ENCODE data around the gene HPSE2. TPM values are rescaled to one million over a fixed set of nuclear protein-coding genes. Genes with fewer than 3 reads are reported as not detected.

Gene HPSE2
- total and polyA plus RNA-seq, 2 of the 8 experiments (the other 6 are each of a cell fraction or from before 2014, with no cell fraction given), result 0.41 to 0.58 TPM

- no peak overlapping the region for H3K23ac ChIP-seq (ENCODE audit: insufficient read length)
- no peaks in the 10 kb centered on the region; the same call in 1 of the 2 replicates for H3K79me1 ChIP-seq (ENCODE audit: low read depth, low read length)
- H3K4ac ChIP-seq (replicated peaks; ENCODE audit: insufficient read length, low read depth, low read length), result no peak overlapping the region
- no peak overlapping the region for H2BK20ac ChIP-seq (ENCODE audit: low read length)
- H3K27ac ChIP-seq (ENCODE audit: low read depth, low read length), result no peak overlapping the region
- H4K20me1 ChIP-seq (replicated peaks in 1 of 2; ENCODE audit: control insufficient read depth in 1 of 2, insufficient read depth in 2 of 2, low read length in 2 of 2), result no peaks in the 10 kb centered on the region
- no peaks in the 10 kb centered on the region for H3K36me3 ChIP-seq (ENCODE audit: control insufficient read depth in 2 of 4, insufficient read depth in 4 of 4, low read length in 3 of 4)
- no peaks in the 10 kb centered on the region for H3K4me1 ChIP-seq (replicated peaks in 1 of 4; ENCODE audit: control insufficient read depth in 3 of 4, insufficient read depth in 4 of 4, low read length in 3 of 4)
- no peak overlapping the region for H4K8ac ChIP-seq (ENCODE audit: extremely low read depth, insufficient read depth, low read length)
- no peak overlapping the region for H2BK120ac ChIP-seq (replicated peaks; ENCODE audit: low read depth, low read length)
- H4K5ac ChIP-seq (ENCODE audit: insufficient read length, low read depth, low read length), result no peak overlapping the region
- no peaks in the 10 kb centered on the region for H3K23me2 ChIP-seq (ENCODE audit: low read depth, low read length)
- H2BK12ac ChIP-seq (ENCODE audit: low read depth, low read length), result no peak overlapping the region
- no peak overlapping the region for H3K4me3 ChIP-seq (ENCODE audit: extremely low read depth in 1 of 4, insufficient read depth in 2 of 4, low read depth in 3 of 4, low read length in 4 of 4)
- no peak overlapping the region for H3K4me2 ChIP-seq (ENCODE audit: insufficient read depth in 1 of 2, low read depth in 2 of 2, low read length in 2 of 2)
- H3K9me3 ChIP-seq (ENCODE audit: insufficient read depth in 2 of 2, low read depth in 1 of 2, low read length in 1 of 2), result no peaks in the 10 kb centered on the region
- H2AK5ac ChIP-seq (ENCODE audit: low read depth, low read length), result no peak overlapping the region
- no peak overlapping the region for H2BK5ac ChIP-seq (ENCODE audit: low read depth, low read length)
- ChIA-PET CTCF (ENCODE audit: partially characterized antibody) (no interaction called here), POLR2A (ENCODE audit: partially characterized antibody) (no interaction called here)
- no peak overlapping the region for H4K91ac ChIP-seq (replicated peaks; ENCODE audit: insufficient read length, low read length)
- no peak overlapping the region for H2BK15ac ChIP-seq (ENCODE audit: low read length)
- H3K56ac ChIP-seq (replicated peaks; ENCODE audit: insufficient read length, low read depth, low read length), result no peak overlapping the region
- H3K27me3 ChIP-seq (replicated peaks in 1 of 4; ENCODE audit: control insufficient read depth in 3 of 4, extremely low read depth in 1 of 4, insufficient read depth in 3 of 4, low read length in 3 of 4), result no peaks in the 10 kb centered on the region
- DNase-seq (ENCODE audit: low read depth in 1 of 2, low spot score in 2 of 2) (no peak), FAIRE-seq (no peak)
- no peak overlapping the region for H3K14ac ChIP-seq (ENCODE audit: insufficient read length)
- H2AFZ ChIP-seq (ENCODE audit: low read length), result no peak overlapping the region; the same call in 1 of the 2 replicates
- H3K18ac ChIP-seq (ENCODE audit: extremely low read depth, low read length), result no peak overlapping the region
- H3K9ac ChIP-seq (replicated peaks in 1 of 4; ENCODE audit: extremely low read depth in 1 of 4, low read depth in 3 of 4, low read length in 3 of 4), result no peak overlapping the region
- no peaks in the 10 kb centered on the region for H3K79me2 ChIP-seq (ENCODE audit: control insufficient read depth in 1 of 2, insufficient read depth in 2 of 2, low read length in 2 of 2)
- TF ChIP-seq SUZ12 (IDR thresholded peaks at IDR 0.05; ENCODE audit: low read length), result no peak
- no peak for TF ChIP-seq RNF2 (IDR thresholded peaks at IDR 0.05; ENCODE audit: borderline replicate concordance, low read depth, low read length, missing control alignments, poor library complexity, severe bottlenecking)
- TF ChIP-seq SIX5 (IDR thresholded peaks at IDR 0.05; ENCODE audit: low read depth, low read length), result no peak
- no peak for TF ChIP-seq SAP30 (IDR thresholded peaks at IDR 0.05; ENCODE audit: insufficient read depth, insufficient replicate concordance, low read length)
- no peak for TF ChIP-seq GABPA (IDR thresholded peaks at IDR 0.05; ENCODE audit: borderline replicate concordance, insufficient read depth, low read length)
- TF ChIP-seq TCF12 (IDR thresholded peaks at IDR 0.05; ENCODE audit: low read depth, low read length), result no peak
- TF ChIP-seq NANOG (IDR thresholded peaks at IDR 0.05; ENCODE audit: insufficient read depth, low read depth, low read length, poor library complexity, severe bottlenecking), result no peak
- no peak for TF ChIP-seq POU5F1 (IDR thresholded peaks at IDR 0.05; ENCODE audit: low read depth, low read length)
- TF ChIP-seq BRCA1 (IDR thresholded peaks at IDR 0.05; ENCODE audit: low read depth, low read length), result no peak
- TF ChIP-seq, protein P1, sequence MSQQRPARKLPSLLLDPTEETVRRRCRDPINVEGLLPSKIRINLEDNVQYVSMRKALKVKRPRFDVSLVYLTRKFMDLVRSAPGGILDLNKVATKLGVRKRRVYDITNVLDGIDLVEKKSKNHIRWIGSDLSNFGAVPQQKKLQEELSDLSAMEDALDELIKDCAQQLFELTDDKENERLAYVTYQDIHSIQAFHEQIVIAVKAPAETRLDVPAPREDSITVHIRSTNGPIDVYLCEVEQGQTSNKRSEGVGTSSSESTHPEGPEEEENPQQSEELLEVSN (IDR thresholded peaks at IDR 0.05), result no peak
- no peak for TF ChIP-seq USF2 (IDR thresholded peaks at IDR 0.05; ENCODE audit: low read length)
- TF ChIP-seq CHD1 (IDR thresholded peaks at IDR 0.05; ENCODE audit: low read depth, low read length), result no peak
These were observed 228.2 kb downstream of the HPSE2 start for GRCh38 chr10:99007457-99007856.

Measured in H1 (cell line).